Stomach smooth muscle (tissue), 2 donors: ENCODE results near the gene GNPTAB.
"Not testable (repeated sequence)": the region's sequence is repeated elsewhere in the genome, so short reads cannot be mapped to it uniquely, and the experiment has no call there.

Source experiments
- H3K27ac ChIP-seq: one replicate; pipeline ENCODE4 v1.7.0; 2013; ENCODE audit warnings: mild to moderate bottlenecking, low read length, inconsistent platforms
- H3K27me3 ChIP-seq, 2 donors: one replicate each; pipeline ENCODE4 v1.7.0; 2013; ENCODE audit warnings: low read length in 2 of 2; ENCODE audit not compliant: insufficient read depth in 2 of 2, control insufficient read depth in 1 of 2
- H3K36me3 ChIP-seq, 2 donors: one replicate each; pipeline ENCODE4 v1.7.0; 2013; ENCODE audit warnings: low read length in 2 of 2; ENCODE audit not compliant: control insufficient read depth in 2 of 2, insufficient read depth in 2 of 2
- H3K4me1 ChIP-seq: one replicate; pipeline ENCODE4 v1.7.0; 2013; ENCODE audit warnings: low read length; ENCODE audit not compliant: control insufficient read depth, insufficient read depth
- H3K4me3 ChIP-seq, 2 donors: one replicate each; pipeline ENCODE4 v1.7.0; 2013; ENCODE audit warnings: low read length in 2 of 2
- H3K9ac ChIP-seq, 2 donors: one replicate each; pipeline ENCODE4 v1.7.0; 2013; ENCODE audit warnings: low read length in 2 of 2, mild to moderate bottlenecking in 1 of 2
- H3K9me3 ChIP-seq, 2 donors: one replicate each; pipeline ENCODE4 v1.7.0; 2013; ENCODE audit warnings: low read length in 2 of 2; ENCODE audit not compliant: control insufficient read depth in 2 of 2
- donor health status: healthy.
- donor health status: Pancreatic carcinoma.

Gene GNPTAB

DNA sequence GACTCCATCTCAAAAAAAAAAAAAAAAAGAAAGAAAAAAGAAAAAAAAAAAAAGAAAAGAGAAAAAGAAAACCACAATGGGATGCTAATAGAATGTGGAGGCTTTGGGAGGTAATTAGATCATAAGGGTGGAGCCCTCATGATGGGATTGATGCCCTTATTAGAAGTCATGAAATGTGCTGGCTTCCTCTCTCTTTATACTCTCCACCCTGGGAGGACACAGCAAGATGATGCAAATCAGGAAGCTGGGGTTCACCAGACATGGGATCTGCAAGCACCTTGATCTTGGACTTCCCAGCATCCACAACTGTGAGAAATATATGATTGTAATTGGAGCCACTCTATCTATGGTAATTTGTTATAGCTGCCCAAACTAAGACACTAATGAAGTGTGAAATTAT is 33.2 kb upstream of the GNPTAB start:
- H3K27ac ChIP-seq: no peak overlapping the region
- H3K9me3 ChIP-seq: no peaks in the 10 kb centered on the region
- H3K27me3 ChIP-seq: no peaks in the 10 kb centered on the region
- H3K36me3 ChIP-seq: no peaks in the 10 kb centered on the region
- no peaks in the 10 kb centered on the region for H3K4me1 ChIP-seq
- H3K4me3 ChIP-seq: no peak overlapping the region
- no peak overlapping the region for H3K9ac ChIP-seq

- H3K9me3 ChIP-seq: no peaks in the 10 kb centered on the region
- H3K27ac ChIP-seq: no peak overlapping the region
- H3K27me3 ChIP-seq: no peaks in the 10 kb centered on the region
- H3K4me3 ChIP-seq: no peak overlapping the region
- no peaks in the 10 kb centered on the region for H3K4me1 ChIP-seq
- no peak overlapping the region for H3K9ac ChIP-seq
- H3K36me3 ChIP-seq: no peaks in the 10 kb centered on the region
Observed at GRCh38 chr12:101862245-101862644, 31.5 kb upstream of the GNPTAB start.

GRCh38 chr12:101861688-101862087 is 30.9 kb upstream of the GNPTAB start:
- H3K9me3 ChIP-seq: not testable (repeated sequence)

GRCh38 chr12:101859664-101860607 is 29.2 kb upstream of the GNPTAB start:
- Histone ChIP-seq H3K4me1 (peaks cover 3% of the 10 kb centered on the region), H3K27me3 (no peaks in the 10 kb centered on the region), H3K4me3 (no peak overlapping the region), H3K27ac (no peak overlapping the region), H3K36me3 (no peaks in the 10 kb centered on the region), H3K9ac (no peak overlapping the region), H3K9me3 (no peaks in the 10 kb centered on the region)

More at GRCh38 chr12:101861688-101862087, 30.9 kb upstream of the GNPTAB start:
- not testable (repeated sequence) for H3K9ac ChIP-seq, H3K36me3 ChIP-seq, H3K4me1 ChIP-seq, H3K27me3 ChIP-seq, H3K27ac ChIP-seq, H3K4me3 ChIP-seq

DNA sequence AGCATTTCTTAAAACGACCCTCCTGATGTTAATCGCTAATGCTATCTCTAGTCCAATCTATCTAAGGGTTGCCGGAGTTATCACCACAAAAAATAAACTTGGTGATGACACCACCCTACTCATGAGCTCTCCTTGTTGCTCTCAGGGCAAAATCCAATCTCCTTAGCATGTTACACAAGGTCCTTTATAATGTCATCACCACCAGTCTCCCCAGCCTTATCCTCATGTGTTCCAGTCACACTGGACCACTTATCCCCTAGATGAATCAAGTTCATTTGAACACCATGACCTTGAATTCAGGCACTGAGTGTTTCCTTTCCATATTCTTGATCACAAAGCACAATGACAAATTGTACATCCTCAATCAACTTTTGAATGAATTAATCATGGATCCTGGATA is 27.6 kb upstream of the GNPTAB start:
- Histone ChIP-seq H3K4me3 (no peak overlapping the region), H3K27ac (no peak overlapping the region), H3K9me3 (no peaks in the 10 kb centered on the region), H3K27me3 (no peaks in the 10 kb centered on the region), H3K4me1 (peaks cover 3% of the 10 kb centered on the region), H3K36me3 (no peaks in the 10 kb centered on the region), H3K9ac (no peak overlapping the region)

DNA sequence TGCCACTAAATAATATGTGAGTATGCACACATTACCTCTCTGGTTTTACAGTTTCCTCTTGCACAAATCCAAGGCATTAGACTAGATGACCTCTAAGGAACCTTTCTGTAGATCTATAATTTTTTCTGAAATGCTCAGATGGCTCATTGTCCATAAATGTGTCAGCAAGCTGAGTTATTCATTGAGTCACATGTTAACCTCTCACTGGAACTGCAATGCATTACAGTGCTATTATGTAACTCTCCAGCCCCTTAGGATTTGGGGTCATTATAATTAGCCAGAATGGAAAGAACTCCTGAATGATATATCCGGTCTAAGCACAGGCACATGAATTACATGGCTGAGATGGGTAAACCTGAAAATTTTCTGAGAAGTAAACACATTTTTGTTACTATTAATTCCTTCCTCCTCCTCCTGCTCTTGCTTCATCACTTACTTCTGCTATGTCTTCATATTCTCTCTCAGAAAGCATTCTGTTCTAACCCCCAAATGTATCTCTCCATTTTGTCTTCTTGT is 26.3 kb upstream of the GNPTAB start:
- peaks cover 3% of the 10 kb centered on the region for H3K4me1 ChIP-seq
- H3K9ac ChIP-seq: no peak overlapping the region
- H3K36me3 ChIP-seq: no peaks in the 10 kb centered on the region
- no peak overlapping the region for H3K4me3 ChIP-seq
- H3K9me3 ChIP-seq: no peaks in the 10 kb centered on the region
- H3K27me3 ChIP-seq: no peaks in the 10 kb centered on the region
- H3K27ac ChIP-seq: no peak overlapping the region

GRCh38 chr12:101856614-101857013 is 25.9 kb upstream of the GNPTAB start:
- H3K27me3 ChIP-seq, H3K27ac ChIP-seq, H3K9ac ChIP-seq, H3K36me3 ChIP-seq, H3K9me3 ChIP-seq, H3K4me3 ChIP-seq, H3K4me1 ChIP-seq: not testable (repeated sequence)

GRCh38 chr12:101855976-101856375 is 25.2 kb upstream of the GNPTAB start:
- no peak overlapping the region for H3K27ac ChIP-seq
- H3K27me3 ChIP-seq: no peaks in the 10 kb centered on the region
- H3K9ac ChIP-seq: no peak overlapping the region
- peaks cover 3% of the 10 kb centered on the region for H3K4me1 ChIP-seq
- no peaks in the 10 kb centered on the region for H3K36me3 ChIP-seq
- H3K4me3 ChIP-seq: no peak overlapping the region
- no peaks in the 10 kb centered on the region for H3K9me3 ChIP-seq

DNA sequence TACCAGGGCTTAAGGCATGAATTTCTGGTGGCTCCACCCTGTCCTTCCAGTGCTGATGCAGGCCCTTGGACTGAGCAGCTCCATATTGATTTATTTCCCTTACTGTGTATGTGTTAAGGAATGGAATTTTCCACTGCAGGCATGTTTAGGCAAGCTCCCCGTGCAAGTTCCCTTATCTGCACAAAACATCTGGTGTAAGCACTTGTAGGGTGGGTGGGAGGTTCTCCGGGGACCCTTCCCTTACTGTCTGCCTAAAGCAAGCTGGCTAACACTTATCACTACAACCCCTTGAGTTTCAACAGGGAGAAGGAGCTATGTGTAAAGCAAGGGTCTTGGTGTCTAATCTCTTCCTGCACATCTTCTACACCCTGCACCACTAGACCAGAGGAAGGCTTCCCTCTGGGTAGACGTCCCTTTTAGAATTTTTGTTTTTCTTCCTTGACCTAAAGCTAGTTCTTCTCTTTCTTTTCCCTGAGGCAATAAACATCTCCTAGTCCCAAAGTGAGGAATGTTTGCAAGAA is 24.7 kb upstream of the GNPTAB start:
- no peak overlapping the region for H3K27ac ChIP-seq
- peaks cover 3% of the 10 kb centered on the region for H3K4me1 ChIP-seq
- no peaks in the 10 kb centered on the region for H3K36me3 ChIP-seq

DNA sequence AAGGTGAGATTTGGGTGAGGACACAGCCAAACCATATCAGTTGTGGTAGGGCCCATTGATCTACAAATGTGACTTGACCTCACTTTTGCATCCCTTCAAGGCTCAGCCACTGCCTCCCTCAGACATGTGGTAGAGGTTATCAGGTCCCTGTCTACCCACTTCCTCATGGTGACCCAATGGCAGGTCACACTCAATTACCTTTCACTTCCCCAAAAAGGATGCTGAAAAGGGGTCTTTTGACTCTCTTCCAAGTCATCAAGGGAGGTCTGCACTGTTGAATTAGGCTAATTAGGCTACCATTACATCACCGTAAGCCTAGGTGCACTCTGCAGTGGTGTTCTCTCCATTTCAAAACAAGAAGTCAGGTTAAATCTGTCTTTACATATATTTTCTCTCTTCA is 24.0 kb upstream of the GNPTAB start:
- H3K4me3 ChIP-seq: no peak overlapping the region
- H3K27me3 ChIP-seq: no peaks in the 10 kb centered on the region
- peaks cover 3% of the 10 kb centered on the region for H3K4me1 ChIP-seq
- H3K9me3 ChIP-seq: no peaks in the 10 kb centered on the region
- no peak overlapping the region for H3K9ac ChIP-seq
- no peak overlapping the region for H3K27ac ChIP-seq
- H3K36me3 ChIP-seq: no peaks in the 10 kb centered on the region

More for the DNA sequence above, 24.7 kb upstream of the GNPTAB start:
- Histone ChIP-seq H3K9me3 (no peaks in the 10 kb centered on the region), H3K9ac (no peak overlapping the region), H3K27me3 (no peaks in the 10 kb centered on the region), H3K4me3 (no peak overlapping the region)

GRCh38 chr12:101852998-101853397 is 22.2 kb upstream of the GNPTAB start:
- peaks cover 3% of the 10 kb centered on the region for H3K4me1 ChIP-seq
- H3K27ac ChIP-seq: no peak overlapping the region
- H3K36me3 ChIP-seq: no peaks in the 10 kb centered on the region
- H3K9ac ChIP-seq: no peak overlapping the region
- H3K9me3 ChIP-seq: no peaks in the 10 kb centered on the region
- no peaks in the 10 kb centered on the region for H3K27me3 ChIP-seq
- no peak overlapping the region for H3K4me3 ChIP-seq
